ENCODE data around the gene SLC25A19. TPM values are rescaled to one million over a fixed set of nuclear protein-coding genes. Genes with fewer than 3 reads are reported as not detected.
"Not testable (repeated sequence)": the region's sequence is repeated elsewhere in the genome, so short reads cannot be mapped to it uniquely, and the experiment has no call there.

The SLC25A19 gene
- total RNA-seq, 1 donor from 2014 or later: 2.9 TPM

- Mint-ChIP-seq H3K27ac (ENCODE audit: unreplicated experiment) (peak overlapping the region; percentile 99), H3K27me3 (ENCODE audit: unreplicated experiment) (peaks cover 15% of the 10 kb centered on the region), H3K9me3 (ENCODE audit: unreplicated experiment) (no peaks in the 10 kb centered on the region), H3K4me1 (ENCODE audit: unreplicated experiment) (peaks cover 54% of the 10 kb centered on the region), H3K36me3 (ENCODE audit: low read depth, unreplicated experiment) (peaks cover 8% of the 10 kb centered on the region), H3K4me3 (ENCODE audit: unreplicated experiment) (peak overlapping the region; percentile 98)
- DNase-seq (ENCODE audit: low spot score): no peak
- TF ChIP-seq CTCF (IDR thresholded peaks at IDR 0.05; ENCODE audit: unreplicated experiment): no peak
These were observed 26.2 kb downstream of the SLC25A19 start for GRCh38 chr17:75263055-75263454.

- no peaks in the 10 kb centered on the region for H3K9me3 Mint-ChIP-seq (ENCODE audit: unreplicated experiment)
- peaks cover 54% of the 10 kb centered on the region for H3K4me1 Mint-ChIP-seq (ENCODE audit: unreplicated experiment)
- peaks cover 15% of the 10 kb centered on the region for H3K27me3 Mint-ChIP-seq (ENCODE audit: unreplicated experiment)
- peak overlapping the region; percentile 99 for H3K27ac Mint-ChIP-seq (ENCODE audit: unreplicated experiment)
- H3K36me3 Mint-ChIP-seq (ENCODE audit: low read depth, unreplicated experiment): peaks cover 8% of the 10 kb centered on the region
- no peak for DNase-seq (ENCODE audit: low spot score)
- TF ChIP-seq CTCF (IDR thresholded peaks at IDR 0.05; ENCODE audit: unreplicated experiment): no peak
- peak overlapping the region; percentile 98 for H3K4me3 Mint-ChIP-seq (ENCODE audit: unreplicated experiment)
These were observed 27.1 kb downstream of the SLC25A19 start for GRCh38 chr17:75262112-75262606.

GRCh38 chr17:75261336-75262111 lies 27.7 kb downstream of the SLC25A19 start, which contains the start of the genes GGA3 and MRPS7:
Gene GGA3, minus strand, starts transcription at chr17:75261606. Its CDS starts 19 bp downstream, at chr17:75261587.
Gene MRPS7, plus strand, starts transcription at chr17:75261879. Its CDS starts 22 bp downstream, at chr17:75261901.
- DNase-seq (ENCODE audit: low spot score): peak; percentile 96
- H3K36me3 Mint-ChIP-seq (ENCODE audit: low read depth, unreplicated experiment): peaks cover 6% of the 10 kb centered on the region
- peak within 1 kb of the TSS; percentile 98 for H3K4me3 Mint-ChIP-seq (ENCODE audit: unreplicated experiment)
- no peaks in the 10 kb centered on the region for H3K9me3 Mint-ChIP-seq (ENCODE audit: unreplicated experiment)
- no peak for TF ChIP-seq CTCF (IDR thresholded peaks at IDR 0.05; ENCODE audit: unreplicated experiment)
- H3K27me3 Mint-ChIP-seq (ENCODE audit: unreplicated experiment): peaks cover 15% of the 10 kb centered on the region
- peak within 1 kb of the TSS; percentile 99 for H3K27ac Mint-ChIP-seq (ENCODE audit: unreplicated experiment)
- H3K4me1 Mint-ChIP-seq (ENCODE audit: unreplicated experiment): peaks cover 56% of the 10 kb centered on the region

GRCh38 chr17:75260641-75261335 lies 28.4 kb downstream of the SLC25A19 start:
- Mint-ChIP-seq H3K4me3 (ENCODE audit: unreplicated experiment) (peak overlapping the region; percentile 98), H3K27me3 (ENCODE audit: unreplicated experiment) (peaks cover 15% of the 10 kb centered on the region), H3K27ac (ENCODE audit: unreplicated experiment) (peak overlapping the region; percentile 99), H3K36me3 (ENCODE audit: low read depth, unreplicated experiment) (no peaks in the 10 kb centered on the region), H3K9me3 (ENCODE audit: unreplicated experiment) (no peaks in the 10 kb centered on the region), H3K4me1 (ENCODE audit: unreplicated experiment) (peaks cover 56% of the 10 kb centered on the region)
- no peak for TF ChIP-seq CTCF (IDR thresholded peaks at IDR 0.05; ENCODE audit: unreplicated experiment)
- DNase-seq (ENCODE audit: low spot score): no peak

- H3K36me3 Mint-ChIP-seq (ENCODE audit: low read depth, unreplicated experiment); DNase-seq (ENCODE audit: low spot score); H3K4me3 Mint-ChIP-seq (ENCODE audit: unreplicated experiment); H3K9me3 Mint-ChIP-seq (ENCODE audit: unreplicated experiment): not testable (repeated sequence)
- Mint-ChIP-seq H3K4me1 (ENCODE audit: unreplicated experiment) (peaks cover 47% of the 10 kb centered on the region), H3K27ac (ENCODE audit: unreplicated experiment) (peak overlapping the region; percentile 75), H3K27me3 (ENCODE audit: unreplicated experiment) (peaks cover 12% of the 10 kb centered on the region)
These were observed 32.0 kb downstream of the SLC25A19 start for GRCh38 chr17:75257228-75257627.

GRCh38 chr17:75255954-75256698 lies 33.1 kb downstream of the SLC25A19 start:
- H3K9me3 Mint-ChIP-seq (ENCODE audit: unreplicated experiment); DNase-seq (ENCODE audit: low spot score); H3K36me3 Mint-ChIP-seq (ENCODE audit: low read depth, unreplicated experiment): not testable (repeated sequence)
- H3K4me1 Mint-ChIP-seq (ENCODE audit: unreplicated experiment): peaks cover 45% of the 10 kb centered on the region
- H3K27ac Mint-ChIP-seq (ENCODE audit: unreplicated experiment): peak overlapping the region; percentile 88
- peak overlapping the region; percentile 26 for H3K4me3 Mint-ChIP-seq (ENCODE audit: unreplicated experiment)
- H3K27me3 Mint-ChIP-seq (ENCODE audit: unreplicated experiment): peaks cover 12% of the 10 kb centered on the region

All from endothelial cell (in vitro differentiated cells).